Left renal cortex interstitium (tissue), 4 donors: ENCODE results near the gene PLCB1. TPM values are rescaled to one million over a fixed set of nuclear protein-coding genes. Genes with fewer than 3 reads are reported as not detected.

Experiments used
- DNase-seq, 4 donors: peaks; one replicate each; pipeline ENCODE4 v3.0.0-alpha.2; 2013; ENCODE audit warnings: low read depth in 4 of 4, low spot score in 2 of 4, missing footprints in 1 of 4
- polyA plus RNA-seq, 4 donors: library from polyadenylated mRNA; unstranded; fragments of 120-200 nt; gene quantifications; one replicate each; pipeline ENCODE4 v1.2.1, GENCODE V29; 2013; ENCODE audit not compliant: insufficient read length in 4 of 4

PLCB1 gene
- polyA plus RNA-seq, 4 donors: 35.5 to 66.8 (median 41.4) TPM

GRCh38 chr20:8393381-8393780 is 261.3 kb downstream of the PLCB1 start:
- DNase-seq: no peak

GRCh38 chr20:8394308-8394945 is 262.4 kb downstream of the PLCB1 start:
- no peak for DNase-seq

- DNase-seq: no peak
Observed at GRCh38 chr20:8395956-8396355, 263.9 kb downstream of the PLCB1 start.

GRCh38 chr20:8398263-8399051 is 266.4 kb downstream of the PLCB1 start:
- DNase-seq: no peak

GRCh38 chr20:8399947-8400346 is 267.9 kb downstream of the PLCB1 start:
- no peak for DNase-seq

GRCh38 chr20:8400486-8400885 is 268.4 kb downstream of the PLCB1 start:
- no peak for DNase-seq

GRCh38 chr20:8401556-8401955 is 269.5 kb downstream of the PLCB1 start:
- no peak for DNase-seq

- no peak for DNase-seq
Observed at GRCh38 chr20:8402798-8403197, 270.7 kb downstream of the PLCB1 start.

GRCh38 chr20:8404912-8405635 is 273.0 kb downstream of the PLCB1 start:
- DNase-seq: no peak

GRCh38 chr20:8406391-8406790 is 274.3 kb downstream of the PLCB1 start:
- DNase-seq: no peak

GRCh38 chr20:8408587-8409307 is 276.7 kb downstream of the PLCB1 start:
- DNase-seq: no peak

- DNase-seq: no peak
Observed at GRCh38 chr20:8413691-8414090, 281.6 kb downstream of the PLCB1 start.

GRCh38 chr20:8414586-8415274 is 282.7 kb downstream of the PLCB1 start:
- no peak for DNase-seq

GRCh38 chr20:8421981-8422380 is 289.9 kb downstream of the PLCB1 start:
- DNase-seq: no peak

GRCh38 chr20:8423482-8423881 is 291.4 kb downstream of the PLCB1 start:
- no peak for DNase-seq

- DNase-seq: no peak
Observed at GRCh38 chr20:8424010-8424409, 291.9 kb downstream of the PLCB1 start.

GRCh38 chr20:8425016-8425415 is 292.9 kb downstream of the PLCB1 start:
- DNase-seq: no peak

- no peak for DNase-seq
Observed at GRCh38 chr20:8425802-8426201, 293.7 kb downstream of the PLCB1 start.

GRCh38 chr20:8427419-8428040 is 295.5 kb downstream of the PLCB1 start:
- no peak for DNase-seq

GRCh38 chr20:8428988-8429387 is 296.9 kb downstream of the PLCB1 start:
- no peak for DNase-seq
